BE2C (cell line): ENCODE data around the gene PRDM15.

Source experiments
- DNase-seq: peaks from one replicate; pipeline ENCODE4 v3.0.0-alpha.2; 2020
- H3K27me3 ChIP-seq: fragments of 250-450 bp; sonication (Bioruptor Pico); 2 replicates; pipeline ENCODE4 v1.5.1; 2020; ENCODE audit warnings: mild to moderate bottlenecking
- H3K36me3 ChIP-seq: fragments of 250-450 bp; sonication (Bioruptor Pico); 2 replicates; pipeline ENCODE4 v1.5.1; 2020; ENCODE audit warnings: mild to moderate bottlenecking
- H3K4me1 ChIP-seq: fragments of 250-450 bp; sonication (Bioruptor Pico); 2 replicates; pipeline ENCODE4 v1.5.1; 2020
- H3K4me3 ChIP-seq: 2 replicates; pipeline ENCODE4 v1.5.1; 2011; ENCODE audit warnings: low read depth, low read length
- H3K9me3 ChIP-seq: fragments of 250-450 bp; sonication (Bioruptor Pico); 2 replicates; pipeline ENCODE4 v1.5.1; 2020
- CTCF ChIP-seq: IDR thresholded peaks from 2 replicates; pipeline ENCODE4 v1.5.1; 2012; ENCODE audit warnings: mild to moderate bottlenecking, low read depth, low read length

Gene PRDM15

GRCh38 chr21:41892726-41893125 is 13.6 kb upstream of the PRDM15 start:
- DNase-seq: no peak
- Histone ChIP-seq H3K9me3 (no peaks in the 10 kb centered on the region), H3K27me3 (no peaks in the 10 kb centered on the region), H3K4me3 (no peak overlapping the region), H3K36me3 (no peaks in the 10 kb centered on the region), H3K4me1 (no peaks in the 10 kb centered on the region)
- no peak for TF ChIP-seq CTCF

- H3K4me1 ChIP-seq: no peaks in the 10 kb centered on the region
- H3K27me3 ChIP-seq: no peaks in the 10 kb centered on the region
- DNase-seq: no peak
- no peaks in the 10 kb centered on the region for H3K9me3 ChIP-seq
- H3K36me3 ChIP-seq: no peaks in the 10 kb centered on the region
- TF ChIP-seq CTCF: no peak
- H3K4me3 ChIP-seq: no peak overlapping the region
Measured at GRCh38 chr21:41891132-41891531, 12.0 kb upstream of the PRDM15 start.

- Histone ChIP-seq H3K27me3 (no peaks in the 10 kb centered on the region), H3K9me3 (no peaks in the 10 kb centered on the region), H3K36me3 (no peaks in the 10 kb centered on the region), H3K4me1 (no peaks in the 10 kb centered on the region), H3K4me3 (no peak overlapping the region)
- DNase-seq: no peak
- no peak for TF ChIP-seq CTCF
Measured at GRCh38 chr21:41890355-41890754, 11.2 kb upstream of the PRDM15 start.

- Histone ChIP-seq H3K4me3 (no peak overlapping the region), H3K9me3 (no peaks in the 10 kb centered on the region), H3K27me3 (no peaks in the 10 kb centered on the region), H3K4me1 (no peaks in the 10 kb centered on the region), H3K36me3 (no peaks in the 10 kb centered on the region)
- DNase-seq: no peak
- TF ChIP-seq CTCF: no peak
Measured at GRCh38 chr21:41888749-41889376, 9.7 kb upstream of the PRDM15 start.

- no peaks in the 10 kb centered on the region for H3K4me1 ChIP-seq
- H3K36me3 ChIP-seq: no peaks in the 10 kb centered on the region
- H3K27me3 ChIP-seq: no peaks in the 10 kb centered on the region
- H3K9me3 ChIP-seq: no peaks in the 10 kb centered on the region
- DNase-seq: no peak
- no peak overlapping the region for H3K4me3 ChIP-seq
- no peak for TF ChIP-seq CTCF
Measured at GRCh38 chr21:41887667-41888066, 8.5 kb upstream of the PRDM15 start.

GRCh38 chr21:41886328-41886727 is 7.2 kb upstream of the PRDM15 start:
- TF ChIP-seq CTCF: no peak
- no peaks in the 10 kb centered on the region for H3K9me3 ChIP-seq
- no peak overlapping the region for H3K4me3 ChIP-seq
- no peaks in the 10 kb centered on the region for H3K4me1 ChIP-seq
- H3K36me3 ChIP-seq: no peaks in the 10 kb centered on the region
- DNase-seq: no peak
- H3K27me3 ChIP-seq: no peaks in the 10 kb centered on the region
